Measurements from ENCODE around the gene TPP1. TPM values are rescaled to one million over a fixed set of nuclear protein-coding genes. Genes with fewer than 3 reads are reported as not detected.

TPP1 gene
- total RNA-seq, 1 experiment from 2014 or later: 61.7 TPM

- ChIA-PET CTCF (interaction anchor here (1.5 kb wide), 1 partner anchor 55 kb away, joined by 3 read pairs; the partner anchor contains the start of gene MRPL17), POLR2A (no interaction called here)
- H3K27me3 ChIP-seq (replicated peaks; ENCODE audit: control insufficient read depth, insufficient read depth, low read length): no peaks in the 10 kb centered on the region; the same call in 1 of the 2 replicates
- no peak for DNase-seq
- no TSS peak for BruUV-seq (replicated peaks)
- Mint-ChIP-seq H3K9me3 (ENCODE audit: unreplicated experiment) (no peaks in the 10 kb centered on the region), H3K36me3 (ENCODE audit: insufficient read depth, unreplicated experiment) (peaks cover 5% of the 10 kb centered on the region), H3K27ac (ENCODE audit: unreplicated experiment) (no peak overlapping the region), H3K27me3 (ENCODE audit: insufficient read depth, unreplicated experiment) (no peaks in the 10 kb centered on the region), H3K4me3 (ENCODE audit: unreplicated experiment) (no peak overlapping the region), H3K4me1 (ENCODE audit: low read depth, unreplicated experiment) (no peaks in the 10 kb centered on the region)
- no peak for TF ChIP-seq CTCF (IDR thresholded peaks at IDR 0.05; ENCODE audit: insufficient read depth in 1 of 2, low read depth in 1 of 2, low read length in 1 of 2, severe bottlenecking in 1 of 2, unreplicated experiment in 1 of 2)
- no peak overlapping the region for H3K4me3 ChIP-seq (ENCODE audit: low read depth, low read length)
- no peaks in the 10 kb centered on the region for H3K9me3 ChIP-seq
- intact Hi-C loops (cut with micrococcal nuclease; ENCODE audit: unreplicated experiment): no loop called here
- H3K36me3 ChIP-seq (ENCODE audit: control insufficient read depth, insufficient read depth, low read length): no peaks in the 10 kb centered on the region
- peaks cover 3% of the 10 kb centered on the region; the same call in 1 of the 2 replicates for H3K4me1 ChIP-seq
These were observed 8.6 kb upstream of the TPP1 start for GRCh38 chr11:6627762-6628241.

GRCh38 chr11:6626971-6627761 lies 7.9 kb upstream of the TPP1 start:
- Mint-ChIP-seq H3K4me3 (ENCODE audit: unreplicated experiment) (no peak overlapping the region), H3K9me3 (ENCODE audit: unreplicated experiment) (no peaks in the 10 kb centered on the region), H3K27me3 (ENCODE audit: insufficient read depth, unreplicated experiment) (no peaks in the 10 kb centered on the region), H3K27ac (ENCODE audit: unreplicated experiment) (no peak overlapping the region), H3K4me1 (ENCODE audit: low read depth, unreplicated experiment) (no peaks in the 10 kb centered on the region), H3K36me3 (ENCODE audit: insufficient read depth, unreplicated experiment) (peaks cover 5% of the 10 kb centered on the region)
- intact Hi-C loops (cut with micrococcal nuclease; ENCODE audit: unreplicated experiment): no loop called here
- no peak overlapping the region for H3K4me3 ChIP-seq (ENCODE audit: low read depth, low read length)
- DNase-seq: no peak
- CTCF ChIA-PET: interaction anchor here (1.5 kb wide), 1 partner anchor 56 kb away, joined by 3 read pairs; the partner anchor contains the start of gene MRPL17
- POLR2A ChIA-PET: no interaction called here
- H3K9me3 ChIP-seq: no peaks in the 10 kb centered on the region
- H3K36me3 ChIP-seq (ENCODE audit: control insufficient read depth, insufficient read depth, low read length): no peaks in the 10 kb centered on the region
- BruUV-seq (replicated peaks): no TSS peak
- H3K4me1 ChIP-seq: peaks cover 3% of the 10 kb centered on the region; the same call in 1 of the 2 replicates
- TF ChIP-seq CTCF (IDR thresholded peaks at IDR 0.05; ENCODE audit: insufficient read depth in 1 of 2, low read depth in 1 of 2, low read length in 1 of 2, severe bottlenecking in 1 of 2, unreplicated experiment in 1 of 2): no peak
- no peaks in the 10 kb centered on the region; the same call in 1 of the 2 replicates for H3K27me3 ChIP-seq (replicated peaks; ENCODE audit: control insufficient read depth, insufficient read depth, low read length)

GRCh38 chr11:6625832-6626420 lies 6.7 kb upstream of the TPP1 start:
- H3K27ac Mint-ChIP-seq (ENCODE audit: unreplicated experiment): no peak overlapping the region
- H3K4me1 ChIP-seq: peaks cover 3% of the 10 kb centered on the region; the same call in 1 of the 2 replicates
- no peak for DNase-seq
- ChIA-PET POLR2A (no interaction called here), CTCF (no interaction called here)
- no peak overlapping the region for H3K4me3 ChIP-seq (ENCODE audit: low read depth, low read length)
- no peaks in the 10 kb centered on the region for H3K9me3 Mint-ChIP-seq (ENCODE audit: unreplicated experiment)
- intact Hi-C loops (cut with micrococcal nuclease; ENCODE audit: unreplicated experiment): no loop called here
- no peaks in the 10 kb centered on the region for H3K27me3 Mint-ChIP-seq (ENCODE audit: insufficient read depth, unreplicated experiment)
- peaks cover 5% of the 10 kb centered on the region for H3K36me3 Mint-ChIP-seq (ENCODE audit: insufficient read depth, unreplicated experiment)
- no peaks in the 10 kb centered on the region for H3K36me3 ChIP-seq (ENCODE audit: control insufficient read depth, insufficient read depth, low read length)
- TF ChIP-seq CTCF (IDR thresholded peaks at IDR 0.05; ENCODE audit: insufficient read depth in 1 of 2, low read depth in 1 of 2, low read length in 1 of 2, severe bottlenecking in 1 of 2, unreplicated experiment in 1 of 2): no peak
- no peak overlapping the region for H3K4me3 Mint-ChIP-seq (ENCODE audit: unreplicated experiment)
- H3K27me3 ChIP-seq (replicated peaks; ENCODE audit: control insufficient read depth, insufficient read depth, low read length): no peaks in the 10 kb centered on the region; the same call in 1 of the 2 replicates
- no peaks in the 10 kb centered on the region for H3K4me1 Mint-ChIP-seq (ENCODE audit: low read depth, unreplicated experiment)
- no peaks in the 10 kb centered on the region for H3K9me3 ChIP-seq
- no TSS peak for BruUV-seq (replicated peaks)
